Endometrial microvascular endothelial cells (primary cell): Measurements from ENCODE around the gene RYR1. TPM values are rescaled to one million over a fixed set of nuclear protein-coding genes. Genes with fewer than 3 reads are reported as not detected.
"Not testable (repeated sequence)": the region's sequence is repeated elsewhere in the genome, so short reads cannot be mapped to it uniquely, and the experiment has no call there.

Experiments
- in situ Hi-C: cut with HindIII; loops from 2 replicates; pipeline ENCODE4 v1.10.0; 2017; ENCODE audit warnings: low sequenced_read_pairs, low pct_unique_long_range_greater_than_20kb; ENCODE audit errors: inconsistent ontology term
- total RNA-seq: library from RNA; depleted of rRNA; stranded (reverse); fragments of >200 nt; gene quantifications from one replicate; pipeline ENCODE4 v1.2.3, GENCODE V29; 2015; ENCODE audit errors: inconsistent ontology term

The RYR1 gene
- total RNA-seq, 1 donor from 2014 or later = not detected

DNA sequence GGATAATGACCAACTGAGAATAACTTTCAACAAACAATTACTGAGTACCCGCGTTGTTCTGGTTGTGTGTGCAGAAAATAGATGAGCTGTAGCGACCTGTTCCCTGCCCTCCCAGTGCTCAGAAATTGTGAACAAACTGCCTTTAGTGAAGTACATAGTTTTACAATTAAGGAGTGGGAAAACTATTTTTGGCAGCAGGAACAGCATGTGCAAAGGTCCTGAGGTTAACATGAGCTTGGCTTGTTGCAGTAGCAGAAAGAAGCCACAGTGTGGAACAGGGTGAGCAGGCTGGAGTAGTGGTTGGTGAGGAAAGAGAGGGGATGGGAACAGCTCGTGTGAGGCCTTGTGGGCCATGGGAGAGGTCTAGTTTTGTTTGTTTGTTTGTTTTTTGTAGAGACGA lies 16.0 kb downstream of the RYR1 start:
- in situ Hi-C loops = no loop called here

DNA sequence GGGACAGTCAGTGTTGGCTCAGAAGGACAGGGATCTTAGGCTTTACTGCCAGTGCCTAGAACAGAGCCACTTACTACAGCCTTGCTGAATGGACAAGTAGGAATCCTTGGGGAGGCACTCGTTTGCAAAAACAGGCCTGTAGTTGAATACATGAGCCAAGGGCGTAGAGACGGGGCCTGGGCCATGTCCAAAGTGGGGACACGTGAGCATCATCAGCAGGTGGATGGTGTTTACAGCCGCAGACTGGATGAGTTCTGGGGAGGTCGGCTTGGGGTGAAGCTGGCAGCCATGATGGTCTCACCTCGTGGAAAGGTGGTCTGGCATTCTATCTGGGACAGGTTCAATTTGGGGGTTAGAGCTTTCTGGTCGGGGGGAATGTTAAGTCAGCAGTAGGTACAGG lies 17.5 kb downstream of the RYR1 start:
- in situ Hi-C loops = no loop called here

DNA sequence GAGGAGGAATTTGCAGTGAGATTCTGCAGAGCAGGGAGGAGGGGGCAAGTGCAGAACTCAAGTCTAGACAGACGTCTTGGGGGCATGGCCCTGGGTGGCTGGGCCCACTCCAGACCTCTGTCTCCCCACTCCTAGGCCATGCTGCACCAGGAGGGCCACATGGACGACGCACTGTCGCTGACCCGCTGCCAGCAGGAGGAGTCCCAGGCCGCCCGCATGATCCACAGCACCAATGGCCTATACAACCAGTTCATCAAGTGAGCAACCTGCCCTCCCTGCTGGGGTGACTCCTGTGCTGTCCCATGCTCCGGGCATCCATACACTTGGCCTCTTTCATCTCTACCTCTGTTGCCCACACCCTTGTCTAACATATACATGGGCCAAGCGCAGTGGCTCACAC lies 18.1 kb downstream of the RYR1 start:
- in situ Hi-C loops = no loop called here

DNA sequence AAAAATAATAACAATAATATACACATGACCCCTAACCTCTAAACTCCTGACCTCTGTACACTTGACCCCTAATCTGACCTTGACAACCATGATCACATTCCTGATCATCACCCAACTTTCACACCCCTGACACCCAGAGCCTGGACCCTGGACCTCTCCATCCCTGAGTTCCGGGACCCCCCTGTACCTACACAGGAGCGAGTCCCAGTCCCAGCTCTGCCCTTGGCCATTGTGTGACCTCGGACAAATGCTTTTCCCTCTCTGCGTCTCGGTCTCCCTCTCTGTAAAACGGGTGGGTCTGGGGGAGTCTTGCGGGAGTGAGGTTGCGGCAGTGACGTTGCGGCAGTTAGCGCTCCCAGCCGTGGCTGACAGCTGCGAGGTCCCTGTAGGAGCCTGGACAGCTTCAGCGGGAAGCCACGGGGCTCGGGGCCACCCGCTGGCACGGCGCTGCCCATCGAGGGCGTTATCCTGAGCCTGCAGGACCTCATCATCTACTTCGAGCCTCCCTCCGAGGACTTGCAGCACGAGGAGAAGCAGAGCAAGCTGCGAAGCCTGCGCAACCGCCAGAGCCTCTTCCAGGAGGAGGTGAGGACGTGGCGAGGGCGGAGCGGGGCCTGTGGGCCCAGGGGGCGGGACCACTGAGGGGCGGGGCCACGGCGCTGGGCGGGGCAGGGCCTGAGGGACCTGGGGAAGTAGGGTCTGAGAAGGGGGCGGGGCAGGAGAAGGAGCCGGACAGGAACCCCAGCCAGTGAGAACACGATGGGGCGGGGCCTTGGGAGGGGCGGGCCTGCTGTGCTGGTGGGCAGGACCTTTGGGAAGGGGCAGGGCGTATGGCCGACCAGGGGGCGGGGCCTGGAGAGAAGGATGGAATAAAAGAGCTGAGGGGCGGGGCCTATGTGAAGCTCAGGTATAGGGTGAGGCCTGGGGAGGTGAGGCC lies 19.2 kb downstream of the RYR1 start:
- in situ Hi-C loops = no loop called here

DNA sequence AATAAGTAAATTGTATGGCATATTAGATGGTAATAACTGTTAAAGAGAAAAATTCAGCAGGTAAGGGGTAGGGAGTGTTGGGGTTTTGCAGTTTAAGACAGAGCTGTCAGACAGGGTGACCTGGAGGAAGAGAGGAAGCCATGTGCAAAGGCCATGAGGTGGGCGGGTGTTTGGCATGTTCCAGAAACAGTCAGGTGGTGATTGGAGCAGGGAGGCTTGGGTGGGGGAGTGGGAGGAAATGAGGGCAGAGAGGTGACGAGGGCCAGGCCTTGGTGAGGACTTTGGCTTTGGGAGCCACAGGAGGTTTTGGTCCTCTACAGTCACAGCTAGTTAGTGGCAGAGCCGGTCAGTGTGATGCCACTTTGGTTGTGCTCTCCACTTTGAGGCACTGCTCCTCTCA lies 20.1 kb downstream of the RYR1 start:
- in situ Hi-C loops = no loop called here

DNA sequence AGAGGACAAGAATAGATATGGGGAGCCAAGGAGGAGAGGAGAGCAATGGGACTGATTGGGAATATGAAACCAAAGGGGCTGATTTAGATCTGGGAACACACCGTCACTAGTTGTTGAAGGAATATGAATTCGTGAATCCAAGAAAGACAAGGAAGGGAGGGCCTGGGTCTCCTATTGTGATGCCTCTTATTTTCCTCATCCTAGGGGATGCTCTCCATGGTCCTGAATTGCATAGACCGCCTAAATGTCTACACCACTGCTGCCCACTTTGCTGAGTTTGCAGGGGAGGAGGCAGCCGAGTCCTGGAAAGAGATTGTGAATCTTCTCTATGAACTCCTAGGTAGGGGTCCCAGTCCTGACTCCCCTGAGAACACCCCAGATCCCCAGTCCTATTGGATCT lies 21.5 kb downstream of the RYR1 start:
- in situ Hi-C loops = no loop called here

DNA sequence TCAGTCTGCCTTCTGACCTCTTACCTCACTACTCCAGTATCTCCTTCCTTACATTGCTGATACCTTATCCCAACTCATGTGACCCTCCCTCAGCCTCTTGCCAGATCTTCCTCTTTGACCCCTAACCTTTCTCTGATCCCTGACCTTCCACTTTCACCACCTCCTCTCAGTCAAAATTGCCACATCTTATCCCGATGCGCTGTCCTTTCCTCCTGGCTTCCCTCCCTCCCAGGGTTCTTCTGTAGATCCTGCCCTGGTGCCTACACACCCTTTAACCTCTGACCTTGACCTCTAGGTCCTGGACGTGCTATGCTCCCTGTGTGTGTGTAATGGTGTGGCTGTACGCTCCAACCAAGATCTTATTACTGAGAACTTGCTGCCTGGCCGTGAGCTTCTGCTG lies 23.7 kb downstream of the RYR1 start:
- in situ Hi-C loops = no loop called here

DNA sequence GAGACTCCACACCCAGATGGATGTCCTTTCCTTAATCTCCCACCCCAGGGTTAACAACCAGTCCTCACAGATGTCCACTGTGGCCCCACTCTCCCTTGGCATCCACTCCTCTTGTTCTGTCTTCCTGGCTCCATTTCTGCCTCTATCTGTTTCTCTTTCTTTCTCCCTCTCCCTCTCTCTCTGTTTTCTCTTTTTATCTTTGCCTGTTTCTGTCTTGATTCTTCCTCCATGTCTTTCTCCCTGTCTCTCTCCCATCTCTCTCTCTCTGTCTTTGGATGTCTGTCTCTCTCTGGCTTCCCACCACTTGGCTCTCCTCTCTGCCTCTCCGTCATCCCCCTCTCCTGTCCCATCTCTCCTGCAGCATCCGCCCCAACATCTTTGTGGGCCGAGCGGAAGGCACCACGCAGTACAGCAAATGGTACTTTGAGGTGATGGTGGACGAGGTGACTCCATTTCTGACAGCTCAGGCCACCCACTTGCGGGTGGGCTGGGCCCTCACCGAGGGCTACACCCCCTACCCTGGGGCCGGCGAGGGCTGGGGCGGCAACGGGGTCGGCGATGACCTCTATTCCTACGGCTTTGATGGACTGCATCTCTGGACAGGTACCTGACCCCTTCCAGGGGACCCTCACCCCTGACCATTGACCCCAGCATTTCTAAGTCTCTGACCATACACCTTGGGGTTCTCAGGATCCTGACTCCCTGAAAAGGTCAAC lies 24.4 kb downstream of the RYR1 start:
- in situ Hi-C loops = no loop called here

DNA sequence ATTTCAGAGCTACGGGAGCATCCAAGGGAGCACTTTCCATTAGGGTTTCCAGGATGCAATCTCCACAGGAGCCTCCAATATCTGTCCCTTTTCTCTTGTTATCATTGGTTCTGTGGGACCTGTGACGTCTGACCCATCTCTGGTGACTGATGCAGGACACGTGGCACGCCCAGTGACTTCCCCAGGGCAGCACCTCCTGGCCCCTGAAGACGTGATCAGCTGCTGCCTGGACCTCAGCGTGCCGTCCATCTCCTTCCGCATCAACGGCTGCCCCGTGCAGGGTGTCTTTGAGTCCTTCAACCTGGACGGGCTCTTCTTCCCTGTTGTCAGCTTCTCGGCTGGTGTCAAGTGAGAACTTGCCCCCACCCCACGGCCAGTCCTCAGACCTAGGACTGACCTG lies 25.5 kb downstream of the RYR1 start:
- in situ Hi-C loops = no loop called here

DNA sequence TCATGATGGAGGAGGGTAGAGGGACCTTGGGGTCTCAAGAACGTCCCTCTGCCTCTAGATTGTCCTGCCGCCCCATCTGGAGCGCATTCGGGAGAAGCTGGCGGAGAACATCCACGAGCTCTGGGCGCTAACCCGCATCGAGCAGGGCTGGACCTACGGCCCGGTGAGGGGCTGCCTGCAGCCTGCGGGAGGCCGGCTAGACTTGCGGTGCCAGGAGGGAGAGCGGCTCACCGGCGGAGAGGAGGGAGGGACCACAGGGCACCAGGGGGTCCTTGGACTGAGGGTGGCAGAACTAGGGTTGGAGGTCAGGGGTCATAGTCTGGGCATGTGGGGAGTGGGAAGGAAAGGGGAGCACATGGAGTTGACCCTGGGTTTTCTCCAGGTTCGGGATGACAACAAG lies 29.9 kb downstream of the RYR1 start:
- in situ Hi-C loops = no loop called here

DNA sequence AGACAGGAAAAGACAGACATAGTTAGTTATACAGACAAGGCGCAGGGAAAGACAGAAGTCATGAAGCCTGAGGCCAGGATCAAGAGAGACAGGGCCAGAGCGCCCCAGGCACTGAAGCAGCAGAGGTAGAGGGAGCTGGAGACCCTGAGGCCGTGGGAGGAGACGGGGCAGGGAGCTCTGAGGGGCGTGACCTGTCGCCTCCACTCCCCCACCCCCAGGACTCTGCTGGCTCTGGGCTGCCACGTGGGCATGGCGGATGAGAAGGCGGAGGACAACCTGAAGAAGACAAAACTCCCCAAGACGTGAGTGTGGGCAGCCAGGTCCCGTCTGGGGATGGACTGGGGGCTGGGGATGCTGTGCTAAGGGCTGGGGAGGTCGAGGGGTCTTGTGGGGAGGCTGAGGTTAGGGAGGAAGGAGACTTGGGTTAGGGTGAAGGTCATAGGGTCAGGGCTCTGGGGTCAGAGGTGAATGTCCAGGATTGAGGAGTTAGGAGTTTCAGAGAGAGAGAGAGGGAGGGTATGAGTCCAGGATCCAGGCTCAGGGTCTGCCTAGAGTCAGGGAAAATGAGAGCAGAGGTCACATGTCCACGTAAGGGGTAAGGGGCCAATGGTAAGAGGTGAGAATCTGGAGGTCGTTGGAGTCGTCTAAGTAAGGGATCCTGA lies 31.1 kb downstream of the RYR1 start:
- in situ Hi-C loops = no loop called here

DNA sequence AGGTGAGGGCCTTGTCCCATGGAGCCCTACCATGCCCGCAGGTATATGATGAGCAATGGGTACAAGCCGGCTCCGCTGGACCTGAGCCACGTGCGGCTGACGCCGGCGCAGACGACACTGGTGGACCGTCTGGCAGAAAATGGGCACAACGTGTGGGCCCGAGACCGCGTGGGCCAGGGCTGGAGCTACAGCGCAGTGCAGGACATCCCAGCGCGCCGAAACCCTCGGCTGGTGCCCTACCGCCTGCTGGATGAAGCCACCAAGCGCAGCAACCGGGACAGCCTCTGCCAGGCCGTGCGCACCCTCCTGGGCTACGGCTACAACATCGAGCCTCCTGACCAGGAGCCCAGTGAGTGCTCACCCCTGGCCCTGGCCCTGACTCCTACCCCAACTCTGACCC lies 32.6 kb downstream of the RYR1 start:
- in situ Hi-C loops = no loop called here

DNA sequence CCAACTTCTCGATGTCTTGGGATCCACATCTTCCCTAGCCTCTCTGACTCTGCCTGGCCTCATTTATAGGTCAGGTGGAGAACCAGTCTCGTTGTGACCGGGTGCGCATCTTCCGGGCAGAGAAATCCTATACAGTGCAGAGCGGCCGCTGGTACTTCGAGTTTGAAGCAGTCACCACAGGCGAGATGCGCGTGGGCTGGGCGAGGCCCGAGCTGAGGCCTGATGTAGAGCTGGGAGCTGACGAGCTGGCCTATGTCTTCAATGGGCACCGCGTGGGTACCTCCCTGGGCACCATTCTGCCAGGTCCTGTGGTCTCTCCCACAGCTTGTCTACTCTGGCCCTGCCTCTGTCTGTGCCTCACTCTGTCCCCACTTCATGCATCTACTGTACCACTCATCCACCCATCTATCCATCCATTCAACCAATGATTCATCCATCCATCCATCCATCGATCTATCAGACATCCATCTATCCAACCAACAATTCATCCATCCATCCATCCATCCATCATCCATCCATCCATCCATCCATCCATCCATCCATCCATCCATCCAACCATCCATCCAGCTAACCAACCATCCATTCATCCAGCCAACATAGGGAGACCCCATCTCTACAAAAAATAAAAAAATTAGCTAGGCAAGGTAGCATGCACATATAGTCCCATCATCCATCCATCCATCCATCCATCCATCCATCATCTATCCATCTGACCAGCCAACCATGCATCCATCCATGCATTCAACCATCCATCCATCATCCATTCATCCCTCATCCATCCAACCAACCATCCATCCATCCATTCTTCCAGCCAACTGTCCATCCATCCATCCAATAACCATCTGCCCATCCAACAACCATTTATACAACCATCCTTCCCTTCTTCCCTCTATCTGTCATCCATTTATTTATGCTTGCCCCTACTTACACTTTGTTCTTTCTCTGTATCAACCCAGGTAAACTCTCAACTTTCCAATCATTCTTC lies 34.3 kb downstream of the RYR1 start:
- in situ Hi-C loops = no loop called here

DNA sequence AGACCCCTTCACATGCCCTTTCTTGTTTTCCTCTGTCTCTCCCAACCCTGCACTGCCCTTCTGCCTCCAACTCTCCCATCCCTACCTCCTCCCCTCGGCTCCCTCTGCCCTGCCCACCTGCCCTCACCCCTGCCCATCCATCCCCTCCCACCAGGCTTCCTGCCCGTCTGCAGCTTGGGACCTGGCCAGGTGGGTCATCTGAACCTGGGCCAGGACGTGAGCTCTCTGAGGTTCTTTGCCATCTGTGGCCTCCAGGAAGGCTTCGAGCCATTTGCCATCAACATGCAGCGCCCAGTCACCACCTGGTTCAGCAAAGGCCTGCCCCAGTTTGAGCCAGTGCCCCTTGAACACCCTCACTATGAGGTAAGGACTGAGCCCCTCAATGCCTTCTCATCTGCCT lies 35.7 kb downstream of the RYR1 start:
- in situ Hi-C loops = no loop called here

DNA sequence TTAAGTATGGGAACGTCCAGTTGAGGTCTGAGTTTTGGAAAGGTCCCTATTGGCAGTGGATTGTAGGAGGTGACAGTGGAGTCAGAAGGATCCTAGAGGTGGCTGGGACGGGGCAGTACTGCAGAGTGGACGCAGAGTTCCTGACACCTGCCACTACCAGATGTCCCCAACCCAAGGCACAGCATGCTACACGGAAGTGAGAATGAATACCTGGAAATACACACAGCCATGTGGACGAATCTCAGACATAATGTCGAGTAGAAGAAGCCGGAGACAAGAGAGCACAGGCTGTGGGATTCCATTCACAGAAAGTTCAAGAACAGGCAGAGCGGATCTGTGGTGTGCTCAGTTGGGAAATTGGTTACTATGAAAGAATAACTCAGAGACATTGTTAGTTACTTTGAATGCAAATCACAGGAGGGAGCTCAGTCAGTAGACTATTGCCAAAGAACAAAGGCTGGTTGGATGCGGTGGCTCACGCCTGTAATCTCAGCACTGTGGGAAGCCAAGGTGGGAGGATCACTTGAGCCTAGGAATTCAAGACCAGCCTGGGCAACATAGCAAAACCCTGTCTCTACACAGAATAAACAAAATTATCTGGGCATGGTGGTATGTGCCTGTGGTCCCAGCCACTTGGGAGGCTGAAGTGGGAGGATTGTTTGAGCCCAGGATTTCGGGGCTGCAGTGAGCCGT lies 37.4 kb downstream of the RYR1 start:
- in situ Hi-C loops = no loop called here

DNA sequence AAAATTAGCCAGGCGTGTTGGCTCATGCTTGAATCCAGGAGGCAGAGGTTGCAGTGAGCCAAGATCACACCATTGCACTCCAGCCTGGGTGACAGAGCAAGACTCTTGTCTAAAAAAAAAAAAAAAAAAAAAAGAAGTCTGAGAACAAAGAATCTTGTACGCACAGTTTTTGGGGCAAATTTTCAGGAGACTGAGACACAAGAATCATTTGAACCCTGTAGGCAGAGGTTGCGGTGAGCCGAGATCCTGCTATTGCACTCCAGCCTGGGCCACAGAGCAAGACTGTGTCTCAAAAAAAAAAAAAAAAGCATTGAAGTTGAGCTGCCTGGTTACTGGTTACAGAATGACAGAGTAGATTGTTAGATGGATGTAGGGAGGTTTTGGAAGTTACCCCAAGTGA lies 39.2 kb downstream of the RYR1 start:
- in situ Hi-C loops = not testable (repeated sequence)

DNA sequence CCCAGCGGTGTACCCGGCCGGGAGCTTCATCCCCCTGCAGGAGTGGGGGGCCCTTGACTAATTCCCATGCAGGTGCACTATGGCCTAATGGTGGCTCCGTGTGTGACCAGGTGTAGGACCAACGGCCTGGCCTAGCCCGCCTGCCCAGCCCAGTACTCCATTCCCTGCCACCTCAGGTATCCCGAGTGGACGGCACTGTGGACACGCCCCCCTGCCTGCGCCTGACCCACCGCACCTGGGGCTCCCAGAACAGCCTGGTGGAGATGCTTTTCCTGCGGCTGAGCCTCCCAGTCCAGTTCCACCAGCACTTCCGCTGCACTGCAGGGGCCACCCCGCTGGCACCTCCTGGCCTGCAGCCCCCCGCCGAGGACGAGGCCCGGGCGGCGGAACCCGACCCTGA lies 39.7 kb downstream of the RYR1 start:
- in situ Hi-C loops = no loop called here

DNA sequence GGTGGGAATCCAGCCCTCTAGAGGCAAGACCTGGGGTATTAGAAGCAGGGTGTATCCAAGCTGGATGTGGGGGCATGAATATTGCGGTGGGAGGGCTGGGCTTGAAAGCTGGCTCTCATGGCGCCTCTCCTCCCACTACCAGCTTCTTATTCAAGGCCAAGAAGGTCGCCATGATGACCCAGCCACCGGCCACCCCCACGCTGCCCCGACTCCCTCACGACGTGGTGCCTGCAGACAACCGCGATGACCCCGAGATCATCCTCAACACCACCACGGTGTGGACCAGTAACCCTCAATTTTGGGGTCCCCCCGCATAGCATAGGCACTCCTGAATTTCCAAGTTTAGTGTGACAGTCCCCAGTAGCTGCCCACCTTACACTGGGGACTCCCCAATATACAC lies 41.7 kb downstream of the RYR1 start:
- in situ Hi-C loops = no loop called here
